SK-N-SH treated with all-trans-retinoic acid at 6 μM for 48 hours (cell line): ENCODE data around the gene PTHLH.

Source experiments
- ATAC-seq: fragments of 200-7000 bp; cut with Tn5 transposase; 3 replicates; pipeline ENCODE4 v1.9.1; 2020; ENCODE audit warnings: mild to moderate bottlenecking, moderate library complexity
- ARNTL ChIP-seq: fragments of 450-650 bp; formaldehyde crosslinking; IDR thresholded peaks from 2 replicates; pipeline ENCODE4 v1.5.0; 2020; ENCODE audit warnings: low read depth, mild to moderate bottlenecking, moderate library complexity, borderline replicate concordance
- BACH2 ChIP-seq: fragments of 250-450 bp; sonication (Bioruptor Pico); IDR thresholded peaks from 2 replicates; pipeline ENCODE4 v1.9.0; 2021; ENCODE audit warnings: mild to moderate bottlenecking, borderline replicate concordance
- CSDC2 ChIP-seq: fragments of 250-450 bp; sonication (Bioruptor Pico); IDR thresholded peaks from 2 replicates; pipeline ENCODE4 v1.5.0; 2020; ENCODE audit warnings: mild to moderate bottlenecking, moderate library complexity
- CSRNP3 ChIP-seq: fragments of 250-450 bp; sonication (Bioruptor Pico); IDR thresholded peaks from 2 replicates; pipeline ENCODE4 v1.5.1; 2021; ENCODE audit warnings: mild to moderate bottlenecking, moderate library complexity
- ESRRG ChIP-seq: fragments of 250-450 bp; sonication (Bioruptor Pico); IDR thresholded peaks from 2 replicates; pipeline ENCODE4 v1.6.1; 2021; ENCODE audit warnings: mild to moderate bottlenecking
- GLIS3 ChIP-seq: fragments of 250-450 bp; sonication (Bioruptor Pico); IDR thresholded peaks from 2 replicates; pipeline ENCODE4 v1.5.0; 2020; ENCODE audit warnings: mild to moderate bottlenecking, moderate library complexity
- ISL1 ChIP-seq: fragments of 250-450 bp; sonication (Bioruptor Pico); IDR thresholded peaks from 2 replicates; pipeline ENCODE4 v2.1.2; 2022; ENCODE audit warnings: mild to moderate bottlenecking, moderate library complexity
- OSR1 ChIP-seq: fragments of 250-450 bp; sonication (Bioruptor Pico); IDR thresholded peaks from 2 replicates; pipeline ENCODE4 v1.8.0; 2022; ENCODE audit warnings: moderate library complexity, mild to moderate bottlenecking, inconsistent platforms
- PPARA ChIP-seq: fragments of 250-450 bp; sonication (Bioruptor Pico); IDR thresholded peaks from 2 replicates; pipeline ENCODE4 v1.5.0; 2020; ENCODE audit warnings: mild to moderate bottlenecking, borderline replicate concordance
- RARB ChIP-seq: fragments of 250-450 bp; sonication (Bioruptor Pico); IDR thresholded peaks from 2 replicates; pipeline ENCODE4 v1.8.0; 2021; ENCODE audit warnings: mild to moderate bottlenecking, moderate library complexity
- SNAI2 ChIP-seq: fragments of 250-450 bp; sonication (Bioruptor Pico); IDR thresholded peaks from 2 replicates; pipeline ENCODE4 v1.5.0; 2020; ENCODE audit warnings: mild to moderate bottlenecking, moderate library complexity
- TCF4 ChIP-seq: fragments of 250-450 bp; sonication (Bioruptor Pico); IDR thresholded peaks from 2 replicates; pipeline ENCODE4 v1.8.0; 2021; ENCODE audit warnings: mild to moderate bottlenecking, moderate library complexity, borderline replicate concordance
- TOX ChIP-seq: fragments of 250-450 bp; sonication (Bioruptor Pico); IDR thresholded peaks from 2 replicates; pipeline ENCODE4 v1.8.0; 2021; ENCODE audit warnings: mild to moderate bottlenecking, moderate library complexity, borderline replicate concordance
- TSHZ2 ChIP-seq: fragments of 250-450 bp; sonication (Bioruptor Pico); IDR thresholded peaks from 2 replicates; pipeline ENCODE4 v1.5.0; 2020; ENCODE audit warnings: mild to moderate bottlenecking, moderate library complexity
- ZC3H10 ChIP-seq: fragments of 250-450 bp; sonication (Bioruptor Pico); IDR thresholded peaks from 2 replicates; pipeline ENCODE4 v1.5.1; 2021; ENCODE audit warnings: mild to moderate bottlenecking, moderate library complexity
- ZFP3 ChIP-seq: fragments of 250-450 bp; sonication (Bioruptor Pico); IDR thresholded peaks from 2 replicates; pipeline ENCODE4 v1.5.0; 2020; ENCODE audit warnings: mild to moderate bottlenecking, moderate library complexity
- ZFP30 ChIP-seq: fragments of 450-650 bp; formaldehyde crosslinking; IDR thresholded peaks from 2 replicates; pipeline ENCODE4 v1.5.0; 2022; ENCODE audit warnings: mild to moderate bottlenecking, moderate library complexity
- ZNF565 ChIP-seq: fragments of 450-650 bp; formaldehyde crosslinking; conservative IDR thresholded peaks from 2 replicates; pipeline ENCODE4 v1.5.0; 2020; ENCODE audit warnings: low read depth, mild to moderate bottlenecking, moderate library complexity
- ZNF70 ChIP-seq: fragments of 450-650 bp; formaldehyde crosslinking; IDR thresholded peaks from 2 replicates; pipeline ENCODE4 v1.5.0; 2020; ENCODE audit warnings: mild to moderate bottlenecking, moderate library complexity
- ZNF8 ChIP-seq: fragments of 450-650 bp; formaldehyde crosslinking; IDR thresholded peaks from 2 replicates; pipeline ENCODE4 v1.5.0; 2020; ENCODE audit warnings: mild to moderate bottlenecking, moderate library complexity
- TF ChIP-seq, protein P1 (sequence below): fragments of 250-450 bp; sonication (Bioruptor Pico); IDR thresholded peaks from 2 replicates; pipeline ENCODE4 v1.8.0; 2020; ENCODE audit warnings: mild to moderate bottlenecking, moderate library complexity, borderline replicate concordance
- TF ChIP-seq, protein P2 (sequence below): fragments of 250-450 bp; sonication (Bioruptor Pico); IDR thresholded peaks from 2 replicates; pipeline ENCODE4 v1.5.1; 2020; ENCODE audit warnings: low read depth, mild to moderate bottlenecking, moderate library complexity
- TF ChIP-seq, protein P3 (sequence below): fragments of 250-450 bp; sonication (Bioruptor Pico); IDR thresholded peaks from 2 replicates; pipeline ENCODE4 v1.8.0; 2021; ENCODE audit warnings: low read depth, mild to moderate bottlenecking, moderate library complexity, borderline replicate concordance

PTHLH gene

GRCh38 chr12:27982385-27982784 is 9.9 kb upstream of the PTHLH start:
- ATAC-seq, result peak; percentile 50
- TF ChIP-seq CSDC2, result no peak
- TF ChIP-seq ARNTL, result no peak
- no peak for TF ChIP-seq BACH2 (CRISPR knock-in tag)
- TF ChIP-seq ZNF565 (CRISPR knock-in tag), result no peak
- TF ChIP-seq ISL1 (CRISPR knock-in tag), result no peak
- no peak for TF ChIP-seq GLIS3 (CRISPR knock-in tag)
- TF ChIP-seq ZC3H10, result no peak
- TF ChIP-seq, all 23 proteins: peak for 0

GRCh38 chr12:27981874-27982273 is 9.3 kb upstream of the PTHLH start:
- TF ChIP-seq ZFP30 (CRISPR knock-in tag) (no peak), ZNF70 (CRISPR knock-in tag) (no peak), TSHZ2 (CRISPR knock-in tag) (no peak), ISL1 (CRISPR knock-in tag) (peak; percentile 88), RARB (CRISPR knock-in tag) (no peak), CSRNP3 (no peak), CSDC2 (no peak), BACH2 (CRISPR knock-in tag) (no peak), ARNTL (no peak), ZFP3 (CRISPR knock-in tag) (no peak), OSR1 (CRISPR knock-in tag) (no peak), GLIS3 (CRISPR knock-in tag) (no peak), SNAI2 (no peak), TOX (CRISPR knock-in tag) (peak; percentile 47; the same call in 1 of the 2 replicates), ESRRG (CRISPR knock-in tag) (no peak), ZNF565 (CRISPR knock-in tag) (no peak), ZC3H10 (no peak), PPARA (no peak), TCF4 (CRISPR knock-in tag) (no peak), ZNF8 (CRISPR knock-in tag) (no peak)
- TF ChIP-seq, protein P1, sequence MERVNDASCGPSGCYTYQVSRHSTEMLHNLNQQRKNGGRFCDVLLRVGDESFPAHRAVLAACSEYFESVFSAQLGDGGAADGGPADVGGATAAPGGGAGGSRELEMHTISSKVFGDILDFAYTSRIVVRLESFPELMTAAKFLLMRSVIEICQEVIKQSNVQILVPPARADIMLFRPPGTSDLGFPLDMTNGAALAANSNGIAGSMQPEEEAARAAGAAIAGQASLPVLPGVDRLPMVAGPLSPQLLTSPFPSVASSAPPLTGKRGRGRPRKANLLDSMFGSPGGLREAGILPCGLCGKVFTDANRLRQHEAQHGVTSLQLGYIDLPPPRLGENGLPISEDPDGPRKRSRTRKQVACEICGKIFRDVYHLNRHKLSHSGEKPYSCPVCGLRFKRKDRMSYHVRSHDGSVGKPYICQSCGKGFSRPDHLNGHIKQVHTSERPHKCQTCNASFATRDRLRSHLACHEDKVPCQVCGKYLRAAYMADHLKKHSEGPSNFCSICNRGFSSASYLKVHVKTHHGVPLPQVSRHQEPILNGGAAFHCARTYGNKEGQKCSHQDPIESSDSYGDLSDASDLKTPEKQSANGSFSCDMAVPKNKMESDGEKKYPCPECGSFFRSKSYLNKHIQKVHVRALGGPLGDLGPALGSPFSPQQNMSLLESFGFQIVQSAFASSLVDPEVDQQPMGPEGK (CRISPR knock-in tag), result peak; percentile 37; the same call in 1 of the 2 replicates
- TF ChIP-seq, protein P2, sequence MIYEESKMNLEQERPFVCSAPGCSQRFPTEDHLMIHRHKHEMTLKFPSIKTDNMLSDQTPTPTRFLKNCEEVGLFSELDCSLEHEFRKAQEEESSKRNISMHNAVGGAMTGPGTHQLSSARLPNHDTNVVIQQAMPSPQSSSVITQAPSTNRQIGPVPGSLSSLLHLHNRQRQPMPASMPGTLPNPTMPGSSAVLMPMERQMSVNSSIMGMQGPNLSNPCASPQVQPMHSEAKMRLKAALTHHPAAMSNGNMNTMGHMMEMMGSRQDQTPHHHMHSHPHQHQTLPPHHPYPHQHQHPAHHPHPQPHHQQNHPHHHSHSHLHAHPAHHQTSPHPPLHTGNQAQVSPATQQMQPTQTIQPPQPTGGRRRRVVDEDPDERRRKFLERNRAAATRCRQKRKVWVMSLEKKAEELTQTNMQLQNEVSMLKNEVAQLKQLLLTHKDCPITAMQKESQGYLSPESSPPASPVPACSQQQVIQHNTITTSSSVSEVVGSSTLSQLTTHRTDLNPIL (CRISPR knock-in tag), result 0 out of 2 replicates have a peak, but pooled peaks have one; percentile 55
- TF ChIP-seq, protein P3, sequence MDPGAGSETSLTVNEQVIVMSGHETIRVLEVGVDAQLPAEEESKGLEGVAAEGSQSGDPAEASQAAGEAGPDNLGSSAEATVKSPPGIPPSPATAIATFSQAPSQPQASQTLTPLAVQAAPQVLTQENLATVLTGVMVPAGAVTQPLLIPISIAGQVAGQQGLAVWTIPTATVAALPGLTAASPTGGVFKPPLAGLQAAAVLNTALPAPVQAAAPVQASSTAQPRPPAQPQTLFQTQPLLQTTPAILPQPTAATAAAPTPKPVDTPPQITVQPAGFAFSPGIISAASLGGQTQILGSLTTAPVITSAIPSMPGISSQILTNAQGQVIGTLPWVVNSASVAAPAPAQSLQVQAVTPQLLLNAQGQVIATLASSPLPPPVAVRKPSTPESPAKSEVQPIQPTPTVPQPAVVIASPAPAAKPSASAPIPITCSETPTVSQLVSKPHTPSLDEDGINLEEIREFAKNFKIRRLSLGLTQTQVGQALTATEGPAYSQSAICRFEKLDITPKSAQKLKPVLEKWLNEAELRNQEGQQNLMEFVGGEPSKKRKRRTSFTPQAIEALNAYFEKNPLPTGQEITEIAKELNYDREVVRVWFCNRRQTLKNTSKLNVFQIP (CRISPR knock-in tag), result no peak
- peak; percentile 82 for ATAC-seq

GRCh38 chr12:27979145-27979544 is 6.6 kb upstream of the PTHLH start:
- TF ChIP-seq PPARA, result no peak
- no peak for TF ChIP-seq ZFP3 (CRISPR knock-in tag)
- no peak for TF ChIP-seq ISL1 (CRISPR knock-in tag)
- no peak for TF ChIP-seq CSRNP3
- no peak for TF ChIP-seq ESRRG (CRISPR knock-in tag)

More at GRCh38 chr12:27979145-27979544, 6.6 kb upstream of the PTHLH start:
- ATAC-seq, result 0 out of 3 replicates have a peak, but pooled peaks have one; percentile 31
